Esophagus muscularis mucosa (tissue), 4 donors: ENCODE measurements around the gene POU2F1. TPM values are rescaled to one million over a fixed set of nuclear protein-coding genes. Genes with fewer than 3 reads are reported as not detected.
"Not testable (repeated sequence)": the region's sequence is repeated elsewhere in the genome, so short reads cannot be mapped to it uniquely, and the experiment has no call there.

Experiments
- DNase-seq: peaks from one replicate; pipeline ENCODE4 v3.0.0-alpha.2; 2017; ENCODE audit errors: extremely low spot score
- H3K27ac ChIP-seq, 4 donors: fragments of 200-600 bp; sonication (generic); replicated peaks in 1 of 4; 1 replicate in 3 of 4; 2 replicates in 1 of 4; pipeline ENCODE4 v1.5.1; 2016 to 2019; ENCODE audit warnings: mild to moderate bottlenecking in 1 of 4
- H3K27me3 ChIP-seq, 4 donors: fragments of 200-600 bp; sonication (generic); one replicate each; pipeline versions ENCODE4 v1.5.1 to v1.6.0; 2016 to 2019
- H3K36me3 ChIP-seq, 4 donors: fragments of 200-600 bp; sonication (generic); one replicate each; pipeline ENCODE4 v1.5.1; 2016 to 2019
- H3K4me1 ChIP-seq, 4 donors: fragments of 200-600 bp; sonication (generic); one replicate each; pipeline ENCODE4 v1.5.1; 2016 to 2019
- H3K4me3 ChIP-seq, 4 donors: fragments of 200-600 bp; sonication (generic); 1 replicate in 2 of 4; 2 replicates in 2 of 4; pipeline ENCODE4 v1.5.1; 2016 to 2019; ENCODE audit warnings: mild to moderate bottlenecking in 4 of 4, moderate library complexity in 1 of 4
- H3K9me3 ChIP-seq, 4 donors: fragments of 200-600 bp; sonication (generic); 1 replicate in 3 of 4; 2 replicates in 1 of 4; pipeline ENCODE4 v1.5.1; 2016 to 2019
- EP300 ChIP-seq: sonication (generic); formaldehyde crosslinking; IDR thresholded peaks from one replicate; pipeline ENCODE4 v1.6.1; 2017; ENCODE audit warnings: antibody characterized with exemption
- POLR2A ChIP-seq: fragments of 450-650 bp; IDR thresholded peaks from one replicate; pipeline ENCODE4 v1.6.1; 2017; ENCODE audit warnings: antibody characterized with exemption, moderate library complexity, mild to moderate bottlenecking, low read depth
- POLR2AphosphoS5 ChIP-seq, 2 donors: sonication (generic); formaldehyde crosslinking; IDR thresholded peaks; one replicate each; pipeline ENCODE4 v1.6.1; 2017; ENCODE audit warnings: antibody characterized with exemption in 2 of 2
- WGBS: methylation state at CpG from one replicate; pipeline ENCODE4 v1.1.5; 2018; 5-methylcytosine and 5-hydroxymethylcytosine counted together
- intact Hi-C: fragments of 100-400 bp; cut with DNase I; formaldehyde crosslinking; loops from one replicate; pipeline ENCODE4 v1.15.1; 2023
- total RNA-seq, 4 donors: library from RNA; depleted of rRNA; stranded (reverse); fragments of >200 nt; gene quantifications; one replicate each; pipeline versions ENCODE4 v1.1.0 to v1.2.1, GENCODE V29; 2016
- TF ChIP-seq, protein P1 (sequence below), 3 experiments: fragments of 200-600 bp in 2 of 3; fragments of 450-650 bp in 1 of 3; sonication (generic) in 2 of 3; IDR thresholded peaks; one replicate each; pipeline ENCODE4 v1.5.1; 2017 to 2019; ENCODE audit warnings: antibody characterized with exemption in 3 of 3, mild to moderate bottlenecking in 2 of 3, moderate library complexity in 1 of 3

Gene POU2F1
- total RNA-seq, 4 donors from 2014 or later = 7.3 to 13.4 (median 10.4) TPM

DNA sequence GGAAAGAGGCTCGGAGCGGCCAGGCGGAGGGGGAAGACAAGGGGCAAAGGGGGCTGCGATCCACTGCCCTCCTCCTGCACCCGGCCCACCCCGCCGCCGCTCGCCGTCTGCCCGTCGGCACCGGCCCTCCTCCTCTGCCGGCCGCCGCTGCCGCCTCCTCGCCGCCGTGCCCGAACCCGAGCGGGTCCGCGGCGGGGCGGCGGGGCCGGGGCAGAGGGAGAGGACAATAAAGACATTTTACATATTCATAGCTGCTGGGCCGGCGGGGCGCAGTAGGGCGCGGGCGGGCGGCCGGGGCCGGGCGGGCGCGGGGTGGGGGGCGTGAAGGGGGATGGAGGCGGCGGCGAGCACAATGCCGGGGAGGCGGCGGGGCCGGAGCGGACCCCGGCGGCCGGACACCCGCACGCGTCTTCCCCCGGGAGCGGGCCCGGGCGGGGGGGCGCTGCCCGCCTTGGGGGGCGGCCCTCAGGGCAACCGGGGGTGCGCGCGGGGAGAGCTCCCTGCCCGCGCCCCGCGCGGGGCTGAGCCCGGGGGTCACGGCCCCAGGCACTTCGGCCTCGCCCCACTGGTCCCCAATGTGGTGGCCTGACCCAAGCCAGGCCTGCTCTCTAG is 546 bp downstream of the POU2F1 start:
- Histone ChIP-seq H3K4me1 (peaks cover 10 to 42% (median 39%) of the 10 kb centered on the region in 4 donors), H3K27me3 (no peaks in the 10 kb centered on the region), H3K9me3 (no peaks in the 10 kb centered on the region), H3K27ac (peak overlapping the region; percentile 95 to 98 (median 98)), H3K36me3 (no peaks in the 10 kb centered on the region), H3K4me3 (peak overlapping the region; percentile 91 to 98 (median 94))
- under 1% methylated on average over 24 of the region's 76 CpGs for WGBS
- TF ChIP-seq POLR2AphosphoS5 (IDR thresholded peaks at IDR 0.05) (no peak), EP300 (no peak), POLR2A (no peak)
- TF ChIP-seq, protein P1, sequence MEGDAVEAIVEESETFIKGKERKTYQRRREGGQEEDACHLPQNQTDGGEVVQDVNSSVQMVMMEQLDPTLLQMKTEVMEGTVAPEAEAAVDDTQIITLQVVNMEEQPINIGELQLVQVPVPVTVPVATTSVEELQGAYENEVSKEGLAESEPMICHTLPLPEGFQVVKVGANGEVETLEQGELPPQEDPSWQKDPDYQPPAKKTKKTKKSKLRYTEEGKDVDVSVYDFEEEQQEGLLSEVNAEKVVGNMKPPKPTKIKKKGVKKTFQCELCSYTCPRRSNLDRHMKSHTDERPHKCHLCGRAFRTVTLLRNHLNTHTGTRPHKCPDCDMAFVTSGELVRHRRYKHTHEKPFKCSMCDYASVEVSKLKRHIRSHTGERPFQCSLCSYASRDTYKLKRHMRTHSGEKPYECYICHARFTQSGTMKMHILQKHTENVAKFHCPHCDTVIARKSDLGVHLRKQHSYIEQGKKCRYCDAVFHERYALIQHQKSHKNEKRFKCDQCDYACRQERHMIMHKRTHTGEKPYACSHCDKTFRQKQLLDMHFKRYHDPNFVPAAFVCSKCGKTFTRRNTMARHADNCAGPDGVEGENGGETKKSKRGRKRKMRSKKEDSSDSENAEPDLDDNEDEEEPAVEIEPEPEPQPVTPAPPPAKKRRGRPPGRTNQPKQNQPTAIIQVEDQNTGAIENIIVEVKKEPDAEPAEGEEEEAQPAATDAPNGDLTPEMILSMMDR (IDR thresholded peaks at IDR 0.05) = no peak
- DNase-seq = no peak
- intact Hi-C loops = loop anchor here (2.0 to 10.0 kb wide), 2 partner anchors 334 to 346 kb away; partner anchors contain the start of gene CREG1

DNA sequence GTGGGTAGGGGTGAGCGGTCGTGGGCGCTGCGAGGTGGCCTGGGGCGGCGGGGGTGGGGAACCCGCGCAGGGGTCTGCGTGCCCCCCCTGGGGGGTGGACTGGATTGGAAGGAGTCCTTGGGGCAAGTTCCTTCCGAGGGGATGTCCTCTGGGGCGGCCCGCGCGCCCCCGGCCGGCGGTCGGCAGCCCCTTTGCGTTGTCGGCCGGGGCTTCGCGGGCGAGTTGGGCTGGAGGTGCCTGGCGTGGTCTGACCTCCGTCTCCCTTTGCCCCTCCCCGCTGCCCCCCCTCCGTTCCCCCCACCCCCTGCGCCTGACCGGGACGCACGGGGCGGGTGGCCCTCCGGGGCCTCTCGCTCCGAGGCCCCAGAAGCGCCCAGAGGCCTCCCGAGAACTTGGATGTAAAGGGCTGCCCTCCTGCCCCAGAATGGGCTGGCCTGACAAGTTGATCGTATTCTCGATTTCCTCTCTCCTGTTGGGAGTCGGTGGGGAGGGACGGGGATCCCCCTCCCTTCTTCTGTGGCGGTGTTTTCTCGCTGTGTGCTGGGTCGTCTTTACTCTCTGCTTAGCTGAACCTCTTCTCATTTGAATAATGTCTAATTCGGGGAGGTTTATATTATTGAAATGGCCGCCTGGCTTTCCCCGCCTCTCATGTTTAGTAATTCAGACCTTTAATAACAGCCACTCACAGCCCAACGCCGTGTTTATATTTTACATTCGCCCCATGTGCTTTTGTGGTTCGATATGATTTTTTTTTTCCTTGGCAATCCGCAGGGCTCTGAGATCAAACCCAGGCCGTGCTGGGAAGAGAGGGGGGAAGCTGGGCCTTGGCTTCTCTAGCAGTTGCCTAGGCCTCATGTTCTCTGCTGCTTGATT is 1.3 kb downstream of the POU2F1 start:
- Histone ChIP-seq H3K36me3 (no peaks in the 10 kb centered on the region), H3K4me3 (peak overlapping the region; percentile 91 to 98 (median 94)), H3K27me3 (no peaks in the 10 kb centered on the region), H3K27ac (peak overlapping the region; percentile 95 to 98 (median 98)), H3K4me1 (peaks cover 16 to 50% (median 46%) of the 10 kb centered on the region in 4 donors), H3K9me3 (no peaks in the 10 kb centered on the region)
- WGBS = 0% methylated on average over 20 of the region's 54 CpGs
- TF ChIP-seq, protein P1 (IDR thresholded peaks at IDR 0.05) = peak in 1 of 3 experiments; percentile 4
- TF ChIP-seq POLR2AphosphoS5 (IDR thresholded peaks at IDR 0.05) = peak; percentile 48 to 76
- no peak for TF ChIP-seq POLR2A
- TF ChIP-seq EP300 = no peak
- DNase-seq = peak; percentile 92
- intact Hi-C loops = loop anchor here (2.0 to 10.0 kb wide), 2 partner anchors 333 to 347 kb away; partner anchors contain the start of gene CREG1

DNA sequence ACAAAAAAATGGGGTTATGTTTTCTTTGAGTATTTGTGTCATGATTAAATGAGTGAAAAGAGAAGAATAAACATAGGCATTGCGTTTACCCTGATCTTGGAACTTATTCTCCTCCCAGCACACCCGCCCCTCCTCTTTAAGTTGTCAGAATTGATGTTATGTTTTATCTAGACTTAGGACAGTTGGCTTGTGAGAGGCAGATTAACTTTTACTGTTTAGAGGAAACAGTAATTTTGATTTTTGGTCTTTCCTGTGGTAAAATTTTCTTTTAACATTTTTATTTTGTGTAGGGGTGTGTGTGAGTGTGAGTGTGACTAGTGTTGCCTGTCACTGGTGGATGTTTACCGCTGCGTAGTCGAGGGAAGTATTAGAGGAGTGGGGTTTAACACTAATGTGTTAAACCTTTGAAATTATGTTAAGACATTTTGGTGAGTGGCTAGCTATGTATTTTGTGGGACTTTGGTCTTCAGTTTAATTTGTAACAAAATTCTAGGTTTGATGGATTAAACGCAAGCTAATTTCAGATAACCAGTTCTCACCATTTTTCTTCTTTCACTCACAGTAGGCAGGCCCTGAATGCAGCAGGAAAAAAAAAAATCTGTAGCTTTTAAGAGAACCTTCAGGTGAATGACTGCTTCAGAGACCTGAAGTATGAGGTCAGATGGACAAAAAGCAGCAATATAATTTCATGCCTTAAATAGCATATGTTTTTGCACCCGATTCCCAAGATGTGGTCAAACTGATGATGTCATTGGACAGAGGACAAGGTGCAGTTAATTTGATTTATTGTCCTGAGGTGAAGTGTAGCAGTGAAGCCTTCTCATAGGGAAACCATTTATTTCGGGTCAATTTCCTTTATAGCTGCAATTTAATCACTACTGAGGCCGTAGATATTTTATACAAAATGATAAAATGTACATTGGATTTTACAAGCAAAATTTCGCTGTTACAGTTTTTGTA is 2.7 kb downstream of the POU2F1 start:
- H3K36me3 ChIP-seq = no peaks in the 10 kb centered on the region
- no peaks in the 10 kb centered on the region for H3K27me3 ChIP-seq
- no peak for TF ChIP-seq POLR2AphosphoS5 (IDR thresholded peaks at IDR 0.05)
- TF ChIP-seq, protein P1 (IDR thresholded peaks at IDR 0.05) = no peak
- TF ChIP-seq POLR2A = no peak
- TF ChIP-seq EP300 = no peak
- peak overlapping the region; percentile 95 to 98 (median 98) for H3K27ac ChIP-seq
- intact Hi-C loops = loop anchor here (10.0 kb wide), 1 partner anchor 331 kb away; the partner anchor contains the start of gene CREG1
- peaks cover 21 to 62% (median 49%) of the 10 kb centered on the region in 4 donors for H3K4me1 ChIP-seq
- peak overlapping the region in 1 of 4 donors; percentile 91 for H3K4me3 ChIP-seq
- WGBS = 71% methylated on average over 10 of the region's 10 CpGs
- no peak for DNase-seq
- no peaks in the 10 kb centered on the region for H3K9me3 ChIP-seq

DNA sequence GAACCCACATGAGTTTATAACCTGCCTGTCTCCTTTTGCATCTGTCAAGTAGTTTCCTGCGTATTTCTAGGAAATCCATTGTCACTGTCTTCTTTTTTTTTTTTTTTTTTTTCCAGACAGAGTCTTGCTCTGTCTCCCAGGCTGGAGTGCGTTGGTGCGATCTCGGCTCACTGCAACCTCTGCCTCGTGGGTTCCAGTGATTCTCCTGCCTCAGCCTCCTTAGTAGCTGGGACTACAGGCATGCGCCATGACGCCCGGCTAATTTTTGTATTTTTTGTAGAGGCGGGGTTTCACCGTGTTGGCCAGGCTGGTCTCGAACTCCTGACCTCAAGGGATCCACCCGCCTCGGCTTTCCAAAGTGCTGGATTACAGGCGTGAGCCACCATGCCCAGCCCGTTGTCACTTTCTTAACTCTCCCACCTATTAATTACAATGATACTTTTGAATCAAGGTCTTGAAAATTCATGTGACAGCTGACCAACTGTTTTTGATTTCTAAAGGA is 4.1 kb downstream of the POU2F1 start:
- not testable (repeated sequence) for H3K27ac ChIP-seq, H3K27me3 ChIP-seq, H3K9me3 ChIP-seq, DNase-seq, H3K36me3 ChIP-seq, H3K4me3 ChIP-seq
- intact Hi-C loops = loop anchor here (10.0 kb wide), 1 partner anchor 330 kb away; the partner anchor contains the start of gene CREG1
- H3K4me1 ChIP-seq = peaks cover 21 to 57% (median 39%) of the 10 kb centered on the region in 4 donors
- WGBS = 93% methylated on average over 15 of the region's 15 CpGs
